GM18498 (cell line): ENCODE measurements around the gene ENTPD1.
"Not testable (repeated sequence)": the region's sequence is repeated elsewhere in the genome, so short reads cannot be mapped to it uniquely, and the experiment has no call there.

Experiments used
- ATAC-seq: cut with Tn5 transposase; IDR thresholded peaks from one replicate; pipeline ENCODE4 v1.9.1; 2021; ENCODE audit warnings: mild to moderate bottlenecking, moderate library complexity; ENCODE audit not compliant: unreplicated experiment

The ENTPD1 gene

GRCh38 chr10:95793401-95794045 is 37.6 kb downstream of the ENTPD1 start:
- ATAC-seq = peak; percentile 63

DNA sequence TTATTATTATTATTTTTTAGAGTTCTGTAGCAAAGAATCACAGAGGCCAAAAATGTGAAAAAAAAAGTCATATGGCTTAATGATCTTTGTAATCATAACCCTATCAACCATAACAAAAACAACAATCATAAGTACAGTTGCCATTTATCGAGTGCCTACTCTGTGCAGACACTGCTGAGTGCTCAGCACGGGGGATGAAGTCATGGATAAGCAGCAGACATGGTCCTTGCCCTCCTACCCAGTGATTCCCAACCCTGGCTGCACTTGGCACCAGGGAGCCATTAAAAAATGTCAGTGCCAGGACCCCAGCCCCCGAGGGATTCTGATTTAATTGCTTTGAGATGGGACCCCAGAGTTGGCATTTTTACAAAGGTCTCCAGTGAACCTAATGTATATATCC is 38.2 kb downstream of the ENTPD1 start:
- ATAC-seq = no peak

- ATAC-seq = no peak
Measured at GRCh38 chr10:95795602-95796001, 39.6 kb downstream of the ENTPD1 start.

GRCh38 chr10:95796504-95796903 is 40.5 kb downstream of the ENTPD1 start:
- no peak for ATAC-seq

- ATAC-seq = no peak
Measured at GRCh38 chr10:95798096-95798855, 42.3 kb downstream of the ENTPD1 start.

DNA sequence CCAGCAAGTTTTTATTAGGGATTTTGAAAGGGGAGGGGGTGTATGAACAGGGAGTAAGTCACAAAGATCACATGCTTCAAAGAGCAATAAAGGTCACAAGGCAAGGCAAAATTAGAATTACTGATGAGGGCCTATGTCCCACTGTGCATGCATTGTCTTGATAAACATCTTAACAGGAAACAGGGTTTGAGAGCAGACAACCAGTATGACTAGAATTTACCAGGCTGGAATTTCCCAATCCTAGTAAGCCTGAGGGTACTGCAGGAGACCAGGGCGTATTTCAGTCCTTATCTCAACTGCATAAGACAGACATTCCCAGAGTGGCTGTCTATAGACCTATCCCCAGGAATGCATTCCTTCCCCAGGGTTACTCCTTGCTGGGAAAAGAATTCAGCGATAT is 44.3 kb downstream of the ENTPD1 start:
- ATAC-seq = not testable (repeated sequence)

GRCh38 chr10:95806687-95807380 is 50.9 kb downstream of the ENTPD1 start:
- not testable (repeated sequence) for ATAC-seq

- ATAC-seq = not testable (repeated sequence)
Measured at GRCh38 chr10:95808705-95809308, 52.8 kb downstream of the ENTPD1 start.

GRCh38 chr10:95809370-95810197 is 53.6 kb downstream of the ENTPD1 start:
- ATAC-seq = no peak

DNA sequence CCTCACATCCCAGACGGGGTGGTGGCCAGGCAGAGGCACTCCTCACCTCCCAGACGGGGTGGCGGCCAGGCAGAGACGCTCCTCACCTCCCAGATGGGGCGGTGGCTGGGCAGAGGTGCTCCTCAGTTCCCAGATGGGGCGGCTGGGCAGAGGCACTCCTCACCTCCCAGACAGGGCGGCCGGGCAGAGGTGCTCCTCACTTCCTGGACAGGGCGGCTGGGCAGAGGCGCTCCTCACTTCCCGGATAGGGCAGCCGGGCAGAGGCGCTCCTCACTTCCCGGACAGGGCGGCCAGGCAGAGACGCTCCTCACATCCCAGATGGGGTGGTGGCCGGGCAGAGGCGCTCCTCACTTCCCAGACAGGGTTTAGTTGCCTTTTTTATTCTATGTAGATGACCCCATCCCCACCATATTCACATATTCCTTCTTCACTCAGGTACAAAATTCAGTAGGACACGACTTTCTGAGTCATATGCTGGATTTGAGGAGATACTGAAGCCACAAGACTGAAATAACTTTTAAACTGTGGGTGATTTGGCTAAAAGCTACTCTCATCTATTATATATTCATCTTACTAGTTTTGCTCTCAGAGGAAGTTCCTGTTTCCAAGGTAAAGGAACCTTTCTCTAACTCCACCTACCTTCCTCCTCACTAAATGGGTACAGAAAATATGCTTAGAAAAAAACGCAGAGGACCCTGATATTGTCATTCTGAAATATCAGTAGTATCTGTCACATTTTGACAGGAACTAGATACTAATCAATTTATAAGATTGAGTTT is 54.4 kb downstream of the ENTPD1 start:
- no peak for ATAC-seq

DNA sequence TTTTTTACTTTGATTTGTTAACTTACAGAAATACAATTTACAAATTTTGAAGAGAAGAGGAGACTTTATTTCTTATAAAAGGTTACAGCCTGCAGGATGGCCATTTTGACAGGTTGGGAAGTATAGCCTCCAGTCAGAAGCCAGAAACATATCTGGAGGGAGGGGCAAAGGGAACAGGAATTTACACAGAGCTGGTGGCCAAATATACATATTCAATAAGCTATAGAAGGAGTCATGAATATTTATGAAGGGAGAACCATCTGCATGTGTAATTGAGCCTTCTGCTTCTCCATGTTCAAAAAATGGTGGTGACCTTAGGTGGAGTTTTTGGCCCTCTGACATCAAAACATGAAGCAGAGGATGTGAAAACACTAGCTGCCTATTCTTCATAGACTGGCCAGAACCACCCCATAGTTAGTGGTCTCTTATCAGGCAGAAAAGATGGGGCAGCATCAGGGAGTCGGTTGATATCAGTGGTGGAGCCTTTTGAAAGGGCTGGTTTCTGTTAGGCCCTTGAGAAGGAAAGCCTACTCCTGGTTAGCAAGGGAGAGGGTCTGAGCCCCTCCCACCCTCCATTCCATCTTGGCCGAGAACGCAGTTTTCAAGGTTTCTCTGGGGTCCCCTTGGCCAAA is 57.2 kb downstream of the ENTPD1 start:
- no peak for ATAC-seq

DNA sequence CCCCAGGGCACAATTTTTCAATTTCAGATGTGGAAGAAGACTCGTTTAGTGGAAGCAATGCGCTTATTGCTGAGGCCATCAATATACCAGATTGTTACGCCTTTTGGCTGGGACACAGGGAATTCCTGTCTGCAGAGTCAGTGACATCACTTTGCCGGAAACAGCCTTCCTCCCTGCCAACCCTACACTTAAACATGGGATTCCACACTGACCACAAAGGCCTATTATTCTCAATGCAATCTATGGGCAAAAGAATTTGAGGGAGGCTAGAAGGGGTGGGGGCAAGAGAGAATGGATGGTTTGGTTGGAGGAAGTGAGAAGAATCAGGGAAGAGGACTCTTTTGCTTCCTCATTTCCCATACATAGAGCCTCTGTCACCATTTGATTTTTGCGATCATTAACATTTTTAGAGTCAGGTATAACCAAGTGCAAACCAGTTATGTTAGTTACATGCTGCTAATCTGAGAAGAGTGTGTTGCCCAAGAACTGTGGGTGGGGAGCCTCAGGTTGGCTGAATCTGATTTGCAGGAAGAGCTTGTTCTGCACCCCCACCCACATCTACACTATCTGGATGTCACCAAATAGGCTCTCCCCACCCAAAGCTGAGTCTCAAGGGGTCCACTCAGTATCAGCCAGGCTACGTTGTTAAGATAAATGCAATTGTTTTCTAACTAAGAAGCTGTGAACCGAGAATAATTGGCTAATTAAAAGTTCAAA is 58.2 kb downstream of the ENTPD1 start:
- ATAC-seq = no peak

GRCh38 chr10:95815133-95815532 is 59.2 kb downstream of the ENTPD1 start:
- ATAC-seq = no peak

DNA sequence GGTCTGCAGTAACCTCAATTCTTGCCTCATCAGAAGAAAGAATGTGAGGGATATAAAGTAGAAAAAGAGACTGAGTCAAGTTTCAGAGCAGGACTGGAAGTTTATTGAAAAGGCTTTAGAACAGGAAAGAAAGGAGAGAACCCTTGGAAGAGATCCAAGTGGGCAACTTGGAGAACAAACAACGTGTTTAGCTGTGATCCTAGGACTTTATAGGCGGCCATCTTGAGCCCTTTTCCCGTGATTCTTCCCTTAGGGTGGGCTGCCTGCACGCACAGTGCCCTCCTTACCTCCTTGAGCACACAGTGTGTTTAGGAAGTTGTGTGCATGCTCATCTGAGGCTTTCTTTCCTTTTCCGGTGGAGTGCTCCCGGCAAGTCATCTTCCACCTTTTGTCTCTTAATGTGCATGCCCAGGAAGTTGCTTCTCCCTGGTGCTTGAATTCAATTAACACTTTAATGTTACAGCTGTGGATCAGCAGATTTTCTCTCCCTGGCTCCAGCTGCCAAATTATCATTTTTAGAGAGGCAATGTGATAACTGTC is 59.8 kb downstream of the ENTPD1 start:
- no peak for ATAC-seq

GRCh38 chr10:95818010-95818409 is 62.0 kb downstream of the ENTPD1 start:
- no peak for ATAC-seq

DNA sequence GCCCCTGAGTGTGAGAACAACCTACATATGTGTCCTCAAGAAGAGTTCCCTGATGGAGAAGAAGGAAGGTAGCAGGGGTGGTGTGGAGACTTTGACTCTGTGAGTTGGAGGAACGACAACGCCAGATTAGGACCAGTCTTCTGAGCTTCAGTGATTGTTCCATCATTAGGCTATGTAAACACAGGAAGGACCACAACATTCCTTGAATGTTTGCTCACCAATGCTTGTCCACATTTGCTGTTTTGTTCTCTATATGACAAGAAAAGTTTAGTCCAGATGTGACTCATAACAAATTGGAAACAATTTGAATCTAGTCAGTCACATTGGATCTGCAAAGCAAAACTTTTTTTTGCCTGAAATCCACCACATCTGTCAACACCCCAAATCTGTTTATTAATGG is 62.7 kb downstream of the ENTPD1 start:
- no peak for ATAC-seq

DNA sequence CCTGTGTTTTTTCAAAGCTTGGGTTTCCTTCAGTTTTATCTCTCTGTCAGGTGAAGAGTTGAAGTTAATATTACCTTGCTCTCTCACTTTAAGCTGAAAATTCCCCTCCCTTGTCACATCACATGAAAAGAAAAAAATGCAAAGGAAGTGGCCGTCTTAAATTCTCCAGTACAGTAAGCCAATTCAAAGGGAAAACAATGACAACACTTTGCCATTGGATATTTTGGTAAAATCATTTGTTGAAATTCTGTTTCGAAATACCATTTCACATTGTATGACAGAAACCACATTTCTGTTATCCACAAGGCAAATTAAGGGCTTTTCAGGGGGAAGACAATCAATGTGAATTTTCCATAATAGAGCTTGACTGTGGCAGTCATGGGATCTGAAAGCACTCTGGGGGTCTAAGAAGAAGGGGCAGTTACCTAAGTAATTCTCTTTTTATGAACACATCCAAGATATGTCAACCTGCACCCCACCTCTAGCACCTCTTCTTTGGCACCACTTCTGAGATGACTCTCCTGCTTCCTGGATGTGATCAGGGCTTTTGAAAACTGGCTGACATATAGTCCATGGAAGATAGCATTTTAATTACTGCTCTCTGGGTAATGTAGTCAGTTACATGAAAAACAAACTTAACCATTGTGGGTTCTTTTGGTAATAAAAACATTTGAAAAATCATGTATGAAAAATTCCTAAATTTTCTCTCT is 63.8 kb downstream of the ENTPD1 start:
- no peak for ATAC-seq

- peak; percentile 43 for ATAC-seq
Measured at GRCh38 chr10:95820363-95820762, 64.4 kb downstream of the ENTPD1 start.
